Transverse colon (tissue), 4 donors: ENCODE data around the gene ARHGAP24. TPM values are rescaled to one million over a fixed set of nuclear protein-coding genes. Genes with fewer than 3 reads are reported as not detected.

Experiments used
- DNase-seq: peaks from one replicate; pipeline ENCODE4 v3.0.0-alpha.2; 2019
- H3K27ac ChIP-seq, 4 donors: fragments of 200-600 bp; sonication (generic); 2 replicates each; pipeline ENCODE4 v1.5.1; 2016 to 2018; ENCODE audit warnings: inconsistent platforms in 4 of 4
- H3K27me3 ChIP-seq: fragments of 200-600 bp; sonication (generic); 2 replicates; pipeline ENCODE4 v1.5.1; 2017; ENCODE audit warnings: inconsistent platforms
- H3K36me3 ChIP-seq, 4 donors: fragments of 200-600 bp; sonication (generic); 2 replicates each; pipeline ENCODE4 v1.5.1; 2017 to 2019; ENCODE audit warnings: inconsistent platforms in 4 of 4
- H3K4me1 ChIP-seq, 4 donors: fragments of 200-600 bp; sonication (generic); 2 replicates each; pipeline ENCODE4 v1.5.1; 2017 to 2020; ENCODE audit warnings: inconsistent platforms in 4 of 4
- H3K4me3 ChIP-seq, 4 donors: fragments of 200-600 bp; sonication (generic); 1 replicate in 1 of 4; 2 replicates in 3 of 4; pipeline versions ENCODE4 v1.5.1 to v1.6.1; 2017 to 2019; ENCODE audit warnings: inconsistent platforms in 4 of 4
- H3K9me3 ChIP-seq, 2 donors: fragments of 200-600 bp; sonication (generic); 2 replicates each; pipeline ENCODE4 v1.5.1; 2017 to 2019; ENCODE audit warnings: inconsistent platforms in 2 of 2
- CTCF ChIP-seq, 5 experiments: fragments of 200-600 bp in 3 of 5; fragments of 450-650 bp in 2 of 5; sonication (generic) in 3 of 5; IDR thresholded peaks; 1 replicate in 2 of 5; 2 replicates in 3 of 5; pipeline ENCODE4 v1.5.1; 2016 to 2017; ENCODE audit warnings: antibody characterized with exemption in 5 of 5, inconsistent platforms in 3 of 5, mild to moderate bottlenecking in 2 of 5, moderate library complexity in 1 of 5
- EP300 ChIP-seq: sonication (generic); formaldehyde crosslinking; IDR thresholded peaks from one replicate; pipeline ENCODE4 v1.6.1; 2017; ENCODE audit warnings: antibody characterized with exemption, low read depth
- POLR2A ChIP-seq: fragments of 450-650 bp; IDR thresholded peaks from one replicate; pipeline ENCODE4 v1.6.1; 2016; ENCODE audit warnings: antibody characterized with exemption, mild to moderate bottlenecking, moderate library complexity
- POLR2AphosphoS5 ChIP-seq, 3 donors: sonication (generic); formaldehyde crosslinking; IDR thresholded peaks; one replicate each; pipeline ENCODE4 v1.6.1; 2016; ENCODE audit warnings: antibody characterized with exemption in 3 of 3
- WGBS, 2 donors: methylation state at CpG; one replicate each; pipeline ENCODE4 v1.1.5; 2018; ENCODE audit warnings: low coverage in 1 of 2; 5-methylcytosine and 5-hydroxymethylcytosine counted together
- in situ Hi-C, 4 donors: fragments of 200-750 bp; cut with MboI; loops; one replicate each; pipeline versions ENCODE4 v1.15.0 to v1.15.1; 2017; ENCODE audit warnings: low sequenced_read_pairs in 3 of 4, low pct_ligation_motif_present in 1 of 4, low pct_unique_long_range_greater_than_20kb in 1 of 4
- intact Hi-C: fragments of 100-400 bp; cut with DNase I; formaldehyde crosslinking; loops from one replicate; pipeline ENCODE4 v1.15.1; 2023; ENCODE audit warnings: low total_unique reads
- total RNA-seq, 4 donors: library from RNA; depleted of rRNA; stranded (reverse); fragments of >200 nt; gene quantifications; one replicate each; pipeline ENCODE4 v1.1.0, GENCODE V29; 2016

ARHGAP24 gene
- total RNA-seq, 4 donors from 2014 or later, result 4.2 to 32.0 (median 12.6) TPM

- Histone ChIP-seq H3K4me1 (peaks cover 0 to 2% (median 0%) of the 10 kb centered on the region in 4 donors), H3K36me3 (no peaks in the 10 kb centered on the region), H3K9me3 (no peaks in the 10 kb centered on the region), H3K27ac (no peak overlapping the region), H3K4me3 (no peak overlapping the region), H3K27me3 (no peaks in the 10 kb centered on the region)
- DNase-seq, result no peak
- in situ Hi-C loops, result loop anchor here in 3 of 4 donors (25.0 kb wide), 2 partner anchors 139 to 164 kb away; no protein-coding TSS in a partner anchor
- no peak for TF ChIP-seq POLR2AphosphoS5 (IDR thresholded peaks at IDR 0.05)
- TF ChIP-seq EP300, result no peak
- TF ChIP-seq POLR2A, result no peak
- no peak for TF ChIP-seq CTCF (IDR thresholded peaks at IDR 0.05)
- intact Hi-C loops, result no loop called here
- WGBS, 2 donors, result 91 to 96% methylated on average over 3 of the region's 3 CpGs
Measured at GRCh38 chr4:85951099-85951498, 476.1 kb downstream of the ARHGAP24 start.

- H3K27me3 ChIP-seq, result no peaks in the 10 kb centered on the region
- in situ Hi-C loops, result loop anchor here in 3 of 4 donors (25.0 kb wide), 2 partner anchors 140 to 165 kb away; no protein-coding TSS in a partner anchor
- intact Hi-C loops, result no loop called here
- no peak overlapping the region for H3K27ac ChIP-seq
- TF ChIP-seq POLR2AphosphoS5 (IDR thresholded peaks at IDR 0.05) (no peak), POLR2A (no peak), CTCF (IDR thresholded peaks at IDR 0.05) (no peak), EP300 (no peak)
- no peak for DNase-seq
- H3K4me3 ChIP-seq, result no peak overlapping the region
- H3K36me3 ChIP-seq, result no peaks in the 10 kb centered on the region
- 79 to 88% methylated on average over 3 of the region's 3 CpGs for WGBS, 2 donors
- no peaks in the 10 kb centered on the region for H3K9me3 ChIP-seq
- peaks cover 0 to 2% (median 0%) of the 10 kb centered on the region in 4 donors for H3K4me1 ChIP-seq
Measured at GRCh38 chr4:85952528-85952927, 477.6 kb downstream of the ARHGAP24 start.

- no peak overlapping the region for H3K4me3 ChIP-seq
- no peaks in the 10 kb centered on the region for H3K9me3 ChIP-seq
- no peak for DNase-seq
- no peak overlapping the region for H3K27ac ChIP-seq
- in situ Hi-C loops, result loop anchor here in 3 of 4 donors (25.0 kb wide), 2 partner anchors 141 to 166 kb away; no protein-coding TSS in a partner anchor
- intact Hi-C loops, result no loop called here
- no peaks in the 10 kb centered on the region for H3K36me3 ChIP-seq
- H3K27me3 ChIP-seq, result no peaks in the 10 kb centered on the region
- 75 to 77% methylated on average over 3 of the region's 3 CpGs for WGBS, 2 donors
- H3K4me1 ChIP-seq, result peaks cover 0 to 2% (median 0%) of the 10 kb centered on the region in 4 donors
- TF ChIP-seq POLR2AphosphoS5 (IDR thresholded peaks at IDR 0.05) (no peak), CTCF (IDR thresholded peaks at IDR 0.05) (no peak), POLR2A (no peak), EP300 (no peak)
Measured at GRCh38 chr4:85952972-85953650, 478.2 kb downstream of the ARHGAP24 start.

- Histone ChIP-seq H3K36me3 (no peaks in the 10 kb centered on the region), H3K9me3 (no peaks in the 10 kb centered on the region), H3K4me1 (peaks cover 0 to 2% (median 0%) of the 10 kb centered on the region in 4 donors), H3K4me3 (no peak overlapping the region), H3K27me3 (no peaks in the 10 kb centered on the region), H3K27ac (no peak overlapping the region)
- no peak for DNase-seq
- intact Hi-C loops (no loop called here), in situ Hi-C loops (loop anchor here in 3 of 4 donors (25.0 kb wide), 2 partner anchors 141 to 166 kb away; no protein-coding TSS in a partner anchor)
- 75 to 86% methylated on average over 3 of the region's 3 CpGs for WGBS, 2 donors
- TF ChIP-seq EP300, result no peak
- no peak for TF ChIP-seq POLR2AphosphoS5 (IDR thresholded peaks at IDR 0.05)
- no peak for TF ChIP-seq CTCF (IDR thresholded peaks at IDR 0.05)
- TF ChIP-seq POLR2A, result no peak
Measured at GRCh38 chr4:85953651-85954018, 478.7 kb downstream of the ARHGAP24 start.
